Retinal pigment epithelial cell (primary cell): ENCODE results near the gene MYO1H.

ENCODE experiments used
- DNase-seq: peaks from one replicate; pipeline ENCODE4 v3.0.0-alpha.2; 2010; ENCODE audit warnings: low read depth
- H3K4me3 ChIP-seq: 2 replicates; pipeline ENCODE4 v1.5.1; 2011; ENCODE audit warnings: mild to moderate bottlenecking, low read length, control low read depth, moderate library complexity
- TF ChIP-seq, protein P1 (sequence below): conservative IDR thresholded peaks from 2 replicates; pipeline ENCODE4 v1.5.1; 2011; ENCODE audit warnings: low read depth, low read length, control low read depth, inconsistent platforms

Gene MYO1H

DNA sequence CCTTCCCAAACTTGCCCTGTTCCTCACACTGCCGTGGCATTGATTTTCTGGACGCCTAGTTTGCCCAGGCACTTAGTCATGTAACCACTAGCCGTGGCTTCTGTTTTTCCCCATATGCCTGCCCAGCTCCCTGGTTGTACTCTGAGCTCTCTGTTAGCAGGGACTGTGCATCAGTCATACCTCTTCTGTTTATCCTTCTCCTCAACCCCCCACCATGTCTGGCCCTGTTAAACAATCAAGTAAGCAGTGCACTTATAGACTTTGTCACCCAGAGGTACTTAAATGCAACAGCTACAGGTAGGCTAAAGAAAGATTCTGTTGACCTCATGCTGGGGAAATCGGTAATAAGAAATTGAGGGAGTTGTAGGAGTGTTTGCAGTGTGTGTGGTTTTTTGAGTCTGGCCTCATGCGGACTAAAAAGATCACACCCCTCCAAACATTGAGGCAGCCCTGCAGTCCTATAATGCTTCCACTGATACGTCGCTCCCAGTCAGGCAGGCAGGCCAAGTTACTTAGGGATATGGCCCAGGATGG, 146.7 kb downstream of the MYO1H start:
- H3K4me3 ChIP-seq = no peak overlapping the region
- TF ChIP-seq, protein P1, sequence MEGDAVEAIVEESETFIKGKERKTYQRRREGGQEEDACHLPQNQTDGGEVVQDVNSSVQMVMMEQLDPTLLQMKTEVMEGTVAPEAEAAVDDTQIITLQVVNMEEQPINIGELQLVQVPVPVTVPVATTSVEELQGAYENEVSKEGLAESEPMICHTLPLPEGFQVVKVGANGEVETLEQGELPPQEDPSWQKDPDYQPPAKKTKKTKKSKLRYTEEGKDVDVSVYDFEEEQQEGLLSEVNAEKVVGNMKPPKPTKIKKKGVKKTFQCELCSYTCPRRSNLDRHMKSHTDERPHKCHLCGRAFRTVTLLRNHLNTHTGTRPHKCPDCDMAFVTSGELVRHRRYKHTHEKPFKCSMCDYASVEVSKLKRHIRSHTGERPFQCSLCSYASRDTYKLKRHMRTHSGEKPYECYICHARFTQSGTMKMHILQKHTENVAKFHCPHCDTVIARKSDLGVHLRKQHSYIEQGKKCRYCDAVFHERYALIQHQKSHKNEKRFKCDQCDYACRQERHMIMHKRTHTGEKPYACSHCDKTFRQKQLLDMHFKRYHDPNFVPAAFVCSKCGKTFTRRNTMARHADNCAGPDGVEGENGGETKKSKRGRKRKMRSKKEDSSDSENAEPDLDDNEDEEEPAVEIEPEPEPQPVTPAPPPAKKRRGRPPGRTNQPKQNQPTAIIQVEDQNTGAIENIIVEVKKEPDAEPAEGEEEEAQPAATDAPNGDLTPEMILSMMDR = no peak
- DNase-seq = no peak

DNA sequence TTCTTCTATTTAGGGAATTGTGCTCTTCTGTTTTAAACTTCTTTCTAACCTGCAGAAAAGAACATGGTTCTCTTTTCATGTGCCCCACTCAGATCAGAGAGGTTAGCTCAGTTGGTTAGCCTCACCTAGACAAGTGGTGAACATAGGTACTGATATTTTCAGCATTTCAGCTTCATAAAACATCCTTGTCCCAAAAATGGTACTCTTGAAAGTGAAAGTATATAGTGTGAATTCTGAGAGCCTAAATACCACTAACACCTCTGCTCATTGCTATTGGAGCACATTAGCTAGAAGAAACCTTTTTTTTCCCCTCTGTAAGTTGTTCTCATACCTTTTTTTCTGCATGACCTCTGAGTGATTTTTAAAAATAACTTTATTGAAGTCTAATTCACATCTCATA, 147.3 kb downstream of the MYO1H start:
- TF ChIP-seq, protein P1 = no peak
- H3K4me3 ChIP-seq = no peak overlapping the region
- DNase-seq = no peak

DNA sequence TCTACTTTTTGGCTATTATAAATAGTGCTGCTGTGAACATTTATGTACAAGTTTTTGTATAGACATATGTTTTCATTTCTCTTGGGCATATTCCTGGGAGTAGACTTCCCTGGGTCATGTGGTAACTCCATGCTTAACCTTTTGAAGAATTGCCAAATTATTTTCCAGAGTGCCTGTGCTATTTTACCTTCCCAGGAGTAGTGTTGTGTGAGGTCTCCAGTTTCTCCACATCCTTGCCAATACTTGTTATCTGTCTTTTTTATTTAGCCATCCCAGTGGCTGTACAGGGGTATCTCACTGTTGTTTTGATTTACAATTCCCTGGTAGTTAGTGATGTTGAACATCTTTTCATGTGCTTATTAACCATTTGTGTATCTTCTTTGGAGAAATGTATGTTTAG, 148.6 kb downstream of the MYO1H start:
- no peak for DNase-seq
- TF ChIP-seq, protein P1 = no peak
- H3K4me3 ChIP-seq = no peak overlapping the region

DNA sequence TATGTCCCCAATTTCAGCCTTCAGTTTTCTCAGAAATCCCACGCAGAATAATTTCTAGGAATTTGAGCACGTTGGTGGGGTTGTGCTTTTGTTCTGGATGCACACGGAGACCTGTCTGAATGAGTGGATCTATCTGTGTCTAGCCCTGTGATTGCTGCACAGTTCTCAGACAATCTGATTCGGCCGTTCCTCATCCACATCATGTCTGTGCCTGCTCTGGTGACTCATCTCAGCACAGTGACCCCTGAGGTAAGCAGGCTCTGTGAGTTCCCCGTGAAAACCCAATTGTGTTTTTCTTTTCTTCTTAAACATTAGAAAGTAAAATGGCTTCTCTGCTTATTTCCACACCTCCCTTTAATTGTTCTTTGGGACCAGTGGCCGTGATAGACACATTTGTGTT, 150.0 kb downstream of the MYO1H start:
- TF ChIP-seq, protein P1 = no peak
- no peak for DNase-seq

More for the DNA sequence above, 150.0 kb downstream of the MYO1H start:
- no peak overlapping the region for H3K4me3 ChIP-seq
